ENCODE data around the gene ARID1B. TPM values are rescaled to one million over a fixed set of nuclear protein-coding genes. Genes with fewer than 3 reads are reported as not detected.

The ARID1B gene
- total RNA-seq, 1 experiment from 2014 or later, result 60.3 TPM

- TF ChIP-seq IRF2 (CRISPR knock-in tag; IDR thresholded peaks at IDR 0.05; ENCODE audit: borderline replicate concordance, low read depth) (no peak), OVOL2 (CRISPR knock-in tag; IDR thresholded peaks at IDR 0.05; ENCODE audit: borderline replicate concordance) (no peak), TEAD4 (CRISPR knock-in tag; IDR thresholded peaks at IDR 0.05) (no peak), ESRRA (CRISPR knock-in tag; IDR thresholded peaks at IDR 0.05; ENCODE audit: borderline replicate concordance) (no peak), ZNF138 (CRISPR knock-in tag; conservative IDR thresholded peaks at IDR 0.05) (no peak), ZNF396 (CRISPR knock-in tag; IDR thresholded peaks at IDR 0.05; ENCODE audit: borderline replicate concordance) (no peak), SMAD3 (CRISPR knock-in tag; IDR thresholded peaks at IDR 0.05; ENCODE audit: borderline replicate concordance) (no peak), ATF6 (CRISPR knock-in tag; IDR thresholded peaks at IDR 0.05) (no peak)
- H3K36me3 Mint-ChIP-seq, result no peaks in the 10 kb centered on the region
- H3K27ac Mint-ChIP-seq, result peak overlapping the region; percentile 68; the same call in 1 of the 2 replicates
- ChIA-PET POLR2A (no interaction called here), CTCF (no interaction called here)
- peaks cover 68% of the 10 kb centered on the region for H3K4me1 Mint-ChIP-seq
- H3K27me3 Mint-ChIP-seq (ENCODE audit: low read depth), result no peaks in the 10 kb centered on the region
- ATAC-seq, result no peak
- no peak for DNase-seq (ENCODE audit: low spot score)
- H3K4me3 Mint-ChIP-seq, result no peak overlapping the region
- no peaks in the 10 kb centered on the region for H3K9me3 Mint-ChIP-seq
Measured at GRCh38 chr6:156950084-156950483, 172.9 kb downstream of the ARID1B start.

DNA sequence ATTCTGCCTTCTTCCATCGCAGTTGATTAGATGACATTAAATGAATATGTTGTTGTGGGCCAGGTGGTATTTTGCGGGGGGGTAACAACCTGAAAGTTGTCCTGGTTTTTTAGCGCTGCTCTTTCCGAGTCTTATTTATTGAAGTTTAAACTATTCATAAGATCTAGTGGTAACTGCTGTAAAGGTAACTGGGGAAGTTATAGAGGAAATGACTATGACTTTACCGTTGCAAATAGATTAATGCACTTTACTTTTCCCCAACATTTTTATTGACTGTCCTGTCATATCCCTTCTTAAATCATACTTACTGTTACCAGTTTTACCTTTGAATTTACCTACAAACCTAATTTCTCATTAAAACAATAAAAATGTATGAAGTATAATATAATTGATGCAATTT is 173.4 kb downstream of the ARID1B start:
- no peaks in the 10 kb centered on the region for H3K9me3 Mint-ChIP-seq
- POLR2A ChIA-PET, result no interaction called here
- no peaks in the 10 kb centered on the region for H3K27me3 Mint-ChIP-seq (ENCODE audit: low read depth)
- no peak overlapping the region for H3K4me3 Mint-ChIP-seq
- no peaks in the 10 kb centered on the region for H3K36me3 Mint-ChIP-seq
- DNase-seq (ENCODE audit: low spot score) (no peak), ATAC-seq (no peak)
- CTCF ChIA-PET, result no interaction called here
- H3K4me1 Mint-ChIP-seq, result peaks cover 66% of the 10 kb centered on the region
- H3K27ac Mint-ChIP-seq, result no peak overlapping the region
- no peak for TF ChIP-seq CTCF (IDR thresholded peaks at IDR 0.05)
- TF ChIP-seq, protein P1, sequence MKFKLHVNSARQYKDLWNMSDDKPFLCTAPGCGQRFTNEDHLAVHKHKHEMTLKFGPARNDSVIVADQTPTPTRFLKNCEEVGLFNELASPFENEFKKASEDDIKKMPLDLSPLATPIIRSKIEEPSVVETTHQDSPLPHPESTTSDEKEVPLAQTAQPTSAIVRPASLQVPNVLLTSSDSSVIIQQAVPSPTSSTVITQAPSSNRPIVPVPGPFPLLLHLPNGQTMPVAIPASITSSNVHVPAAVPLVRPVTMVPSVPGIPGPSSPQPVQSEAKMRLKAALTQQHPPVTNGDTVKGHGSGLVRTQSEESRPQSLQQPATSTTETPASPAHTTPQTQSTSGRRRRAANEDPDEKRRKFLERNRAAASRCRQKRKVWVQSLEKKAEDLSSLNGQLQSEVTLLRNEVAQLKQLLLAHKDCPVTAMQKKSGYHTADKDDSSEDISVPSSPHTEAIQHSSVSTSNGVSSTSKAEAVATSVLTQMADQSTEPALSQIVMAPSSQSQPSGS (CRISPR knock-in tag; IDR thresholded peaks at IDR 0.05; ENCODE audit: borderline replicate concordance, low read depth), result no peak
- TF ChIP-seq, protein P2, sequence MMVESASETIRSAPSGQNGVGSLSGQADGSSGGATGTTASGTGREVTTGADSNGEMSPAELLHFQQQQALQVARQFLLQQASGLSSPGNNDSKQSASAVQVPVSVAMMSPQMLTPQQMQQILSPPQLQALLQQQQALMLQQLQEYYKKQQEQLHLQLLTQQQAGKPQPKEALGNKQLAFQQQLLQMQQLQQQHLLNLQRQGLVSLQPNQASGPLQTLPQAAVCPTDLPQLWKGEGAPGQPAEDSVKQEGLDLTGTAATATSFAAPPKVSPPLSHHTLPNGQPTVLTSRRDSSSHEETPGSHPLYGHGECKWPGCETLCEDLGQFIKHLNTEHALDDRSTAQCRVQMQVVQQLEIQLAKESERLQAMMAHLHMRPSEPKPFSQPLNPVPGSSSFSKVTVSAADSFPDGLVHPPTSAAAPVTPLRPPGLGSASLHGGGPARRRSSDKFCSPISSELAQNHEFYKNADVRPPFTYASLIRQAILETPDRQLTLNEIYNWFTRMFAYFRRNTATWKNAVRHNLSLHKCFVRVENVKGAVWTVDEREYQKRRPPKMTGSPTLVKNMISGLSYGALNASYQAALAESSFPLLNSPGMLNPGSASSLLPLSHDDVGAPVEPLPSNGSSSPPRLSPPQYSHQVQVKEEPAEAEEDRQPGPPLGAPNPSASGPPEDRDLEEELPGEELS (CRISPR knock-in tag; IDR thresholded peaks at IDR 0.05), result no peak
- no peak for TF ChIP-seq E2F1 (CRISPR knock-in tag; IDR thresholded peaks at IDR 0.05)
- TF ChIP-seq NFATC4 (CRISPR knock-in tag; IDR thresholded peaks at IDR 0.05), result no peak
- no peak for TF ChIP-seq RELA (CRISPR knock-in tag; IDR thresholded peaks at IDR 0.05; ENCODE audit: borderline replicate concordance)
- TF ChIP-seq, protein P3, sequence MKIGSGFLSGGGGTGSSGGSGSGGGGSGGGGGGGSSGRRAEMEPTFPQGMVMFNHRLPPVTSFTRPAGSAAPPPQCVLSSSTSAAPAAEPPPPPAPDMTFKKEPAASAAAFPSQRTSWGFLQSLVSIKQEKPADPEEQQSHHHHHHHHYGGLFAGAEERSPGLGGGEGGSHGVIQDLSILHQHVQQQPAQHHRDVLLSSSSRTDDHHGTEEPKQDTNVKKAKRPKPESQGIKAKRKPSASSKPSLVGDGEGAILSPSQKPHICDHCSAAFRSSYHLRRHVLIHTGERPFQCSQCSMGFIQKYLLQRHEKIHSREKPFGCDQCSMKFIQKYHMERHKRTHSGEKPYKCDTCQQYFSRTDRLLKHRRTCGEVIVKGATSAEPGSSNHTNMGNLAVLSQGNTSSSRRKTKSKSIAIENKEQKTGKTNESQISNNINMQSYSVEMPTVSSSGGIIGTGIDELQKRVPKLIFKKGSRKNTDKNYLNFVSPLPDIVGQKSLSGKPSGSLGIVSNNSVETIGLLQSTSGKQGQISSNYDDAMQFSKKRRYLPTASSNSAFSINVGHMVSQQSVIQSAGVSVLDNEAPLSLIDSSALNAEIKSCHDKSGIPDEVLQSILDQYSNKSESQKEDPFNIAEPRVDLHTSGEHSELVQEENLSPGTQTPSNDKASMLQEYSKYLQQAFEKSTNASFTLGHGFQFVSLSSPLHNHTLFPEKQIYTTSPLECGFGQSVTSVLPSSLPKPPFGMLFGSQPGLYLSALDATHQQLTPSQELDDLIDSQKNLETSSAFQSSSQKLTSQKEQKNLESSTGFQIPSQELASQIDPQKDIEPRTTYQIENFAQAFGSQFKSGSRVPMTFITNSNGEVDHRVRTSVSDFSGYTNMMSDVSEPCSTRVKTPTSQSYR (CRISPR knock-in tag; IDR thresholded peaks at IDR 0.05), result no peak
- TF ChIP-seq ZNF121 (CRISPR knock-in tag; IDR thresholded peaks at IDR 0.05), result no peak
- TF ChIP-seq, protein P4, sequence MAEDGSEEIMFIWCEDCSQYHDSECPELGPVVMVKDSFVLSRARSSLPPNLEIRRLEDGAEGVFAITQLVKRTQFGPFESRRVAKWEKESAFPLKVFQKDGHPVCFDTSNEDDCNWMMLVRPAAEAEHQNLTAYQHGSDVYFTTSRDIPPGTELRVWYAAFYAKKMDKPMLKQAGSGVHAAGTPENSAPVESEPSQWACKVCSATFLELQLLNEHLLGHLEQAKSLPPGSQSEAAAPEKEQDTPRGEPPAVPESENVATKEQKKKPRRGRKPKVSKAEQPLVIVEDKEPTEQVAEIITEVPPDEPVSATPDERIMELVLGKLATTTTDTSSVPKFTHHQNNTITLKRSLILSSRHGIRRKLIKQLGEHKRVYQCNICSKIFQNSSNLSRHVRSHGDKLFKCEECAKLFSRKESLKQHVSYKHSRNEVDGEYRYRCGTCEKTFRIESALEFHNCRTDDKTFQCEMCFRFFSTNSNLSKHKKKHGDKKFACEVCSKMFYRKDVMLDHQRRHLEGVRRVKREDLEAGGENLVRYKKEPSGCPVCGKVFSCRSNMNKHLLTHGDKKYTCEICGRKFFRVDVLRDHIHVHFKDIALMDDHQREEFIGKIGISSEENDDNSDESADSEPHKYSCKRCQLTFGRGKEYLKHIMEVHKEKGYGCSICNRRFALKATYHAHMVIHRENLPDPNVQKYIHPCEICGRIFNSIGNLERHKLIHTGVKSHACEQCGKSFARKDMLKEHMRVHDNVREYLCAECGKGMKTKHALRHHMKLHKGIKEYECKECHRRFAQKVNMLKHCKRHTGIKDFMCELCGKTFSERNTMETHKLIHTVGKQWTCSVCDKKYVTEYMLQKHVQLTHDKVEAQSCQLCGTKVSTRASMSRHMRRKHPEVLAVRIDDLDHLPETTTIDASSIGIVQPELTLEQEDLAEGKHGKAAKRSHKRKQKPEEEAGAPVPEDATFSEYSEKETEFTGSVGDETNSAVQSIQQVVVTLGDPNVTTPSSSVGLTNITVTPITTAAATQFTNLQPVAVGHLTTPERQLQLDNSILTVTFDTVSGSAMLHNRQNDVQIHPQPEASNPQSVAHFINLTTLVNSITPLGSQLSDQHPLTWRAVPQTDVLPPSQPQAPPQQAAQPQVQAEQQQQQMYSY (CRISPR knock-in tag; IDR thresholded peaks at IDR 0.05), result no peak
- no peak for TF ChIP-seq ZNF232 (CRISPR knock-in tag; IDR thresholded peaks at IDR 0.05)
- TF ChIP-seq, protein P5, sequence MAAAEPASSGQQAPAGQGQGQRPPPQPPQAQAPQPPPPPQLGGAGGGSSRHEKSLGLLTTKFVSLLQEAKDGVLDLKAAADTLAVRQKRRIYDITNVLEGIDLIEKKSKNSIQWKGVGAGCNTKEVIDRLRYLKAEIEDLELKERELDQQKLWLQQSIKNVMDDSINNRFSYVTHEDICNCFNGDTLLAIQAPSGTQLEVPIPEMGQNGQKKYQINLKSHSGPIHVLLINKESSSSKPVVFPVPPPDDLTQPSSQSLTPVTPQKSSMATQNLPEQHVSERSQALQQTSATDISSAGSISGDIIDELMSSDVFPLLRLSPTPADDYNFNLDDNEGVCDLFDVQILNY (CRISPR knock-in tag; IDR thresholded peaks at IDR 0.05), result no peak
- no peak for TF ChIP-seq SP1 (CRISPR knock-in tag; conservative IDR thresholded peaks at IDR 0.05)
